A673 (cell line): ENCODE results near the gene CRACDL.

Source experiments
- EZH2 ChIP-seq: fragments of 200-600 bp; sonication (generic); IDR thresholded peaks from 2 replicates; pipeline ENCODE4 v1.6.1; 2017; ENCODE audit warnings: borderline replicate concordance, low read depth, mild to moderate bottlenecking, mixed read lengths, antibody characterized with exemption, low read length; ENCODE audit not compliant: poor library complexity, severe bottlenecking
- TF ChIP-seq, protein P1 (sequence below): fragments of 300-800, 200-600 bp; sonication (generic); conservative IDR thresholded peaks from 2 replicates; pipeline ENCODE4 v1.5.1; 2017; ENCODE audit warnings: low read depth, mild to moderate bottlenecking, antibody characterized with exemption, low read length, moderate library complexity, mixed read lengths

DNA sequence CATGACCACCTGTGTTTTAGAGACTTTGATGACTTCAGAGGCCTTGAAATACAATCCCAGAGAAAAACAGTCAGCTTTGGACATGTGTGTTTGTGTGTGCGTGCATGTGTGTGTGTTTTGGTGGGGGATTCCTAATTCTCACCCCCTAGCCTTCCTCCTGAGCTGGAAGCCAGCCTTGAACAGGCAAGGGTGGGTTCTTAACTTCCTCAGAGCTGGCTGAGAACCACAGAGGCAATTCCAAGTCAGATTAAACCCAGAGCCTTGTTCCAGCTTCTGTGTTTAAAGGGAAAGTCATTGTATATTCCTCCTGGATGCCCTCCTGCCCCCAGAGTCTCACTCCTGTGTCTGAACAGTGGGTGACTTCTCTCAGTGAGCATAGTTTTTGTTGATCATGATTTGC, 159.9 kb downstream of the CRACDL start:
- TF ChIP-seq, protein P1, sequence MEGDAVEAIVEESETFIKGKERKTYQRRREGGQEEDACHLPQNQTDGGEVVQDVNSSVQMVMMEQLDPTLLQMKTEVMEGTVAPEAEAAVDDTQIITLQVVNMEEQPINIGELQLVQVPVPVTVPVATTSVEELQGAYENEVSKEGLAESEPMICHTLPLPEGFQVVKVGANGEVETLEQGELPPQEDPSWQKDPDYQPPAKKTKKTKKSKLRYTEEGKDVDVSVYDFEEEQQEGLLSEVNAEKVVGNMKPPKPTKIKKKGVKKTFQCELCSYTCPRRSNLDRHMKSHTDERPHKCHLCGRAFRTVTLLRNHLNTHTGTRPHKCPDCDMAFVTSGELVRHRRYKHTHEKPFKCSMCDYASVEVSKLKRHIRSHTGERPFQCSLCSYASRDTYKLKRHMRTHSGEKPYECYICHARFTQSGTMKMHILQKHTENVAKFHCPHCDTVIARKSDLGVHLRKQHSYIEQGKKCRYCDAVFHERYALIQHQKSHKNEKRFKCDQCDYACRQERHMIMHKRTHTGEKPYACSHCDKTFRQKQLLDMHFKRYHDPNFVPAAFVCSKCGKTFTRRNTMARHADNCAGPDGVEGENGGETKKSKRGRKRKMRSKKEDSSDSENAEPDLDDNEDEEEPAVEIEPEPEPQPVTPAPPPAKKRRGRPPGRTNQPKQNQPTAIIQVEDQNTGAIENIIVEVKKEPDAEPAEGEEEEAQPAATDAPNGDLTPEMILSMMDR = no peak
- no peak for TF ChIP-seq EZH2
